HG03432 (cell line): Measurements from ENCODE around the gene SLC9A5.

Experiments used
- ATAC-seq: cut with Tn5 transposase; IDR thresholded peaks from one replicate; pipeline ENCODE4 v1.9.1; 2021; ENCODE audit warnings: mild to moderate bottlenecking, moderate library complexity; ENCODE audit not compliant: unreplicated experiment

Gene SLC9A5

DNA sequence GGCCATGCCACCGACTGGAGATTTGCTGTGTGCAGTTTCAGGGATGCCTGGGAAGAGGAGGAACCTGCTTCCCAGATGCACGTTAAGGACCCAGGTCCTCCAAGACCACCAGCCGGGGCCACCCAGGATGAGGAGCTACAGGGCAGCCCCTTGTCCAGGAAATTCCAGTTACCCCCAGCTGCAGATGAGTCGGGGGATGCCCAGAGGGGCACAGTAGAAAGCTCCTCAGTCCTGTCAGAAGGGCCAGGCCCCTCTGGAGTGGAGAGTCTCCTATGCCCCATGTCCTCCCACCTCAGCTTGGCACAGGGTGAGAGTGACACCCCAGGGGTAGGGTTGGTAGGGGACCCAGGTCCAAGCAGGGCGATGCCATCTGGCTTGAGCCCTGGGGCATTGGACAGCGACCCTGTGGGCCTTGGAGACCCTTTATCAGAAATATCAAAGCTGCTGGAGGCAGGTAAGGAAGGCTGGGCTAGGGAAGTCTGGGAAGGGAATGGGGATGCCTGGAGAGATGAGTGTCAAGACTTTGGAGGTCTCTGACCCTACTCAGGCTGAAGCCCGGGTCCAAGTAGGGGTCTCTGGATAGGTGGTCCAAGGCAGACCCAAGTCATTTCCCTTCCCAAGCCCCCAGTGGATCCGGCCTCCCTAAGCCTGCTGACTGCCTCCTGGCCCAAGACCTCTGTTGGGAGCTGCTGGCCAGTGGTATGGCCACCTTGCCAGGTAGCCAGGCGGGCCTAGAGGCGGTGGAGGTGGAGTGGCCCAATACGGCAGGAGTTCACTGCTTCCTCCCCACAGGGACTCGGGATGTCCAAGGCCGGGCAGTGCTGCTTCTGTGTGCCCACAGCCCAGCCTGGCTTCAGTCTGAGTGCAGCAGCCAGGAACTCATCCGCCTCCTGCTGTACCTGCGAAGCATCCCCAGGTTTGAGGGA is 31.6 kb downstream of the SLC9A5 start:
- no peak for ATAC-seq

DNA sequence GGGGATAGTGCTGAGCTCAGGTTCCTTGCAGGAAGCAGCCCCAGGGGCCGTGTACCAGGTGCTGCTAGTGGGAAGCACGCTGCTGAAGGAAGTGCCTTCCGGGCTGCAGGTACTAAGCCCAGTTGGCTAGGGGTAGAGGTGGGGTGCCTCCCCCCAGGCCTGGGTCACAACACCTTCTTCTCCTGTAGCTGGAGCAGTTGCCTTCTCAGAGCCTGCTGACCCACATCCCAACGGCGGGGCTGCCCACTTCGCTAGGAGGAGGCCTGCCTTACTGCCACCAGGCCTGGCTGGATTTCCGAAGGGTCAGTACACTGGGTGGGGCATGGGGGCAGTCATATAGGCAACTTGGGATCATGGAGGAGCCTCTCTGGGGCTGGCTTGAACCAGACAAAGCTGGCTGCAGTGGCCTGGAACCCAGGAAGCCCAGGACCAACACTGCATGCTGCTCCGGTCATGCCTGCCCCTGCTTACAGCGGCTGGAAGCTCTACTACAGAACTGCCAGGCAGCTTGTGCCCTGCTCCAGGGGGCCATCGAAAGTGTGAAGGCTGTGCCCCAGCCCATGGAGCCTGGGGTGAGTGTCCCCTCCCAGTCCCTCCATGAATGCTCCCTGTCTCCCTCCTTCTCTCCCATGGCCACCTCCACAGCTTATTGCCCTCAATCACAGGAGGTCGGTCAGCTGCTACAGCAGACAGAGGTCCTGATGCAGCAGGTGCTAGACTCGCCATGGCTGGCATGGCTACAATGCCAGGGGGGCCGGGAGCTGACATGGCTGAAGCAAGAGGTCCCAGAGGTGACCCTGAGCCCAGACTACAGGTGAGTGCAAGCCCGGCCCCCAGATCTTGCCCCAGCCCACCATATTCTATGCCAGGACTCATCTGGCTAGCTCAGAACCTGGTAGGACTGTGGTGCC is 33.0 kb downstream of the SLC9A5 start:
- ATAC-seq: no peak

DNA sequence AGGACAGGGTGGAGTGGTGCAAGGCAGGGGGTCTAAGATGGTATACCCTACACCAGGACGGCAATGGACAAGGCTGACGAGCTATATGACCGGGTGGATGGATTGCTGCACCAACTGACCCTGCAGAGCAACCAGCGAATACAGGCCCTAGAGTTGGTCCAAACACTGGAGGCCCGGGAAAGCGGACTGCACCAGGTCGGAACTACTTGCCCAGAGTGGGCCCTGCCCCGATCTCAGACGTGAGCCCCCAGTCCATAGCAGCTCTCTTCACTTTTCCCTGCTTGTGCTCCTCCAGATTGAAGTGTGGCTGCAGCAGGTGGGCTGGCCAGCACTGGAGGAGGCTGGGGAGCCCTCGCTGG is 33.6 kb downstream of the SLC9A5 start:
- ATAC-seq: no peak

DNA sequence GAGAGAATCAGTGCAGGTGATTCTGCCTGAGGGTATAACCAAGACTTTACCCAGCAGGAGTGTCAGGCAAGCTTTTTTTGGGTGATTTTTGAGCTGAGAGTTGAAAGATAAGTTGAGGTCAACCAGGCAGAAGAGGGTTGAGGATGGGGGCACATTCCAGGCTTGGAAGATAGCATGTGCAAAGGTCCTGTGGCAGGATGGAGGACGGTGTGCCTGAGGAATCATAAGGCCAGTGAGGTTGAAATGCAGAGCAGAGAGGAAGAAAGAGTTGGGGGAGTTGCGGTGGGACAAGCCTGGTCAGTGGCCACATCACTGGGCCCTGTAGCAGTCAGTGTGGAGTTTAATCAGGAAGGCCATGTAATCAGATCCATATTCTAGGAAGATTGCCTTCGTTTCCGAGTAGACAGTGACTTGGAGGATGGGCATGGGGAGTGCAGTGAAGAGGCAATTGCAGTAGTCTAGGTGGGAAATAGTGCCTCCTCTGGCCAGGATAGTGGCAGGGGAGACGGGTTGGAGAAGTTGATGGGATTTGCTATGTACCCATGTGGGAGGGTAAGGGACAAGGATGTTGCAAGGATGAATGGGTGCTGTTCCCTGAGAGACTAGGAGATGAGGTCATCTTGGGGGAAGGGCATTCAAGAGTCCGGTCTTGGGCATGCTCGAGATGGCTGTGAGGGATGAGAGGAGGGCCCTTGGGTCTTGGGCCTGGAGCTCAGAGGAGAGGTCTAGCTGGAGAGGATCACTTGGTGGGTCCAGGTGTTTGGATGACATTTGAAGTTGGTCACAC is 34.5 kb downstream of the SLC9A5 start:
- no peak for ATAC-seq

DNA sequence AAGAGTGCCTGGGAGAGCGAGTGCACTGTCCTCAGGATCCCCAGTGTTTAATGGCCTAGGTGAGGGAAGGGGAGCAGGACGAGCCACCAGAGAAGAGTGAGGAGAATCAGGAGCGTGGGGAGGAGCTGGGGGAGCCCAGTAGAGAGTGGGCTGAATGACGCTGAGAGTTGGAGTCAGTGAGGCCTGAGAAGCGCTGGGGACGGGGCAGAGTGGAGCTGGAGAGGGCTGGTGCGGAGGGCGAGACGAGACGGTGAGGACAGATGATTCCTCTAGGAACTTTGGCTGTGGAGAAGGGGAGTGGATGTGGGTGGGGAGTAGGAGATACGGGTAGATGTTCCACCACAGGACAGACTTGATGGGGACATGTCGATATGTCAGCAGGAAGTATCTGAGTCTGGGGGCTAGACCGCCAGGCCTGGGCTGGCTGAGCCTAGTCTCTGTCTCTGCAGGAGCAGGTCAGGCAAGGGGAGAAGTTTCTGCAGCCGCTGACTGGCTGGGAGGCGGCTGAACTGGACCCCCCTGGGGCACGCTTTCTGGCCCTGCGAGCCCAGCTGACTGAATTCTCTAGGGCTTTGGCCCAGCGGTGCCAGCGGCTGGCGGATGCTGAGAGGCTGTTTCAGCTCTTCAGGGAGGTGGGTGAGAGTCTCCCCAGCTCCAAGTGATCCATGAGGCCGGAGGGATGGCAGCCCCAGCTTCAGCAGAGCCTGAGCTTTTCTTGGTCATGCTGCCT is 35.2 kb downstream of the SLC9A5 start:
- no peak for ATAC-seq

DNA sequence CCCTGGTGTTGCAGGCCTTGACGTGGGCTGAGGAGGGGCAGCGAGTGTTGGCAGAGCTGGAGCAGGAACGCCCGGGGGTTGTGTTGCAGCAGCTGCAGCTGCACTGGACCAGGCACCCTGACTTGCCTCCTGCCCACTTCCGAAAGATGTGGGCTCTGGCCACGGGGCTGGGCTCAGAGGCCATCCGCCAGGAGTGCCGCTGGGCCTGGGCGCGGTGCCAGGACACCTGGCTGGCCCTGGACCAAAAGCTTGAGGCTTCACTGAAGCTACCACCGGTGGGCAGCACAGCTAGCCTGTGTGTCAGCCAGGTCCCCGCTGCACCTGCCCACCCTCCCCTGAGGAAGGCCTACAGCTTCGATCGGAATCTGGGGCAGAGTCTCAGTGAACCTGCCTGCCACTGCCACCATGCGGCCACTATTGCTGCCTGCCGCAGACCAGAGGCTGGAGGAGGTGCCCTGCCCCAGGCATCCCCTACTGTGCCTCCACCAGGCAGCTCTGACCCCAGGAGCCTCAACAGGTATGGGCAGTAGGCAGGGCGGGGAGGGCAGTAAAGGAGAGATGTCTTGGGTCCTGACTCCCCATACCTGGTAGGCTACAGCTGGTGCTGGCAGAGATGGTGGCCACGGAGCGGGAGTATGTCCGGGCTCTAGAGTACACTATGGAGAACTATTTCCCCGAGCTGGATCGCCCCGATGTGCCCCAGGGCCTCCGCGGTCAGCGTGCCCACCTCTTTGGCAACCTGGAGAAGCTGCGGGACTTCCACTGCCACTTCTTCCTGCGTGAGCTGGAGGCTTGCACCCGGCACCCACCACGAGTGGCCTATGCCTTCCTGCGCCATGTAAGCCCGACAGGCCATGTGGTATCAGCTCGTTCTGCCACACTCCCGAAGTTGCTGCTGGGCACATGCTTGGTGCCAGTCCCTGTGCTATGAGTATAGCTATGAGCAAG is 36.2 kb downstream of the SLC9A5 start:
- ATAC-seq: no peak

DNA sequence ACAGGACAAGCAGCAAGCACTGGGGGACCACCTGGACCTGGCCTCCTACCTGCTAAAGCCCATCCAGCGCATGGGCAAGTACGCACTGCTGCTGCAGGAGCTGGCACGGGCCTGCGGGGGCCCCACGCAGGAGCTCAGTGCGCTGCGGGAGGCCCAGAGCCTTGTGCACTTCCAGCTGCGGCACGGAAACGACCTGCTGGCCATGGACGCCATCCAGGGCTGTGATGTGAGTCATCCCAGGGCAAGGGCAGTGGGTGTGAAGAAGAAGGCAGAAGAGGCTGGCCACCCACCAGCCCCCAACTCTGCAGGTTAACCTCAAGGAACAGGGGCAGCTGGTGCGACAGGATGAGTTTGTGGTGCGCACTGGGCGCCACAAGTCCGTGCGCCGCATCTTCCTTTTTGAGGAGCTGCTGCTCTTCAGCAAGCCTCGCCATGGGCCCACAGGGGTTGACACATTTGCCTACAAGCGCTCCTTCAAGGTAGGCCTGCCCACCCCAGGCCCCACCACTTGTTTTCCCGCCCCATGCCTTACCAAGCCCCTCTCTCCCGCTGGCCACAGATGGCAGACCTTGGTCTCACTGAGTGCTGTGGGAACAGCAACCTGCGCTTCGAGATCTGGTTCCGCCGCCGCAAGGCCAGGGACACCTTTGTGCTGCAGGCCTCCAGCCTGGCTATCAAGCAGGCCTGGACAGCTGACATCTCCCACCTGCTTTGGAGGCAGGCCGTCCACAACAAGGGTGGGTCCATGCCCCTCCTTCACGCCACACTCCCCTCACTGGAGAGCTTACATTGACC is 37.9 kb downstream of the SLC9A5 start:
- no peak for ATAC-seq

GRCh38 chr16:67287960-67288359 is 39.2 kb downstream of the SLC9A5 start:
- ATAC-seq: no peak

DNA sequence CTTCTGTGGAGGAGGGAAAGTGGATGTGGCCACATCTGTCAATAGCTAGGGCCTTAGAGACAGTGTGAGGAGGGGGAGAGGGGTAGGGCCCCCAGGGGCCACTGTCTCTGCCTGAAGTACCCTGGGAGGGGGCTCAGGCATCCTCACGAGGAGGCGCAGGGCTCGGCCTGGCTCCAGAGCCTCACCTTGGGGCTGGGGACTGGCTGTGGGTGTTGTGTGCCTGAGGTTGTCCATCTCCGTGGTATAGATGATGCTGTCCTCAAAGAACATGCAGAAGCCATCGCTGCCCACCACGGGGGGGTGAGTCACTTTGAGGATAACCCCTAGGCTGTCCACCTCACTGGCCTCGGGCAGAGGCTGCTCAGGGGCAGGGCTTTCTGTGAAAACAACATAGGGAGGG is 42.7 kb downstream of the SLC9A5 start:
- ATAC-seq: no peak

- no peak for ATAC-seq
Measured at GRCh38 chr16:67294171-67294757, 45.5 kb downstream of the SLC9A5 start.

GRCh38 chr16:67294938-67295361 is 46.2 kb downstream of the SLC9A5 start:
- no peak for ATAC-seq

- ATAC-seq: no peak
Measured at GRCh38 chr16:67296420-67296819, 47.6 kb downstream of the SLC9A5 start.

GRCh38 chr16:67298277-67298676 is 49.5 kb downstream of the SLC9A5 start:
- ATAC-seq: no peak

DNA sequence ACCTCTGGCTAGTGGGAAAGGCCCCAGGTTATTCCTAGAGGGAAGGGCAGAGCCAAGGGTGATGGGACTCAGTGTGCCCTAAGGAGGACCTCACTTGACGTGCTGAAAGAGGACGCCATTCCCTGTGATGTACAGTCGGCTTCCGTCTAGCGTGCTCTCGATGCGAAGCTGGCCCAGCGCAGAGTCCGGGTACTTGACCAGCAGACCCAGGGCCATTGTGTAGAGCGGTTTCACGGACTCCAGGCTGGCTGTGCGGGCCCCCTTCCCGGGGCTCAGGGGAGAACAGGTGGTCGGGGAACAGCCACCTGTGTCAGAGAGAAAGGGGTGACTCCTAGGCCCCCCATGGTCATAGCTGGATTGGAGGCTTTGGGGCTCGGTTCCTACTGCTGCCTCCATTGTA is 50.5 kb downstream of the SLC9A5 start:
- ATAC-seq: no peak

DNA sequence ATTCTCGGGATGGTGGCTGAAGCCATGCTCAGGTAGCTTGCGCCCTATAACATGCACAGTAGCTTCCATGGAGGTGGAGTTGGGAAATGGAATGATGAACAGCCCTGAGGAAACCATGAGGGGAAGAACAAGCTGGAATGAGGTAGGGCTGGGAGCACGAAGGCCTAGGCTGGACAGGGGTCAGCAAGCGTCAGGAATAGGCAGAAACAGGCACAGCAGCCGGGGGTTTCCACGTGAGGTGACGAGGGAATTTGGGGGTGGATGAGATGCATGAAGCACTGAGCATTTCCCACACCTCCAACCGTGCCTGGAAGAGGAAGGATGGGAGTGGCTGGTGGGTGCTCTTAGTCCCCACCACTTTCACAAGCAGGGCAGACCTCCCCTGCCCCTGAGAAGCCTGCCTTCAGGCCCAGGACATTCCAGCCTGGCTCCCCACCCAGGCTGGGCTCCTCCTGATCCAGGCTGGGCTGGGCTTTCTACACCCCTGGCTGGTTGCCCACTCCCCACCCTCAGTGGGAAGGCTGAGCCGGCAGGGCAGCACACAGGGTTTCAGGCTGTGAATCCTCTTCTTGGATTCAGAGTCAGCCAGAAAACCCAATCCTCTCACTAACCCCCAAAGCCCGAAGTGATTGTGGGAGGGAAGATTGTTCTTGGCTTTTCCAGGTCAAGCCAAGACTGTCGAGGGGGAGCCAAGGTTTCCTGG is 52.5 kb downstream of the SLC9A5 start:
- no peak for ATAC-seq

GRCh38 chr16:67302076-67302475 is 53.3 kb downstream of the SLC9A5 start:
- no peak for ATAC-seq

DNA sequence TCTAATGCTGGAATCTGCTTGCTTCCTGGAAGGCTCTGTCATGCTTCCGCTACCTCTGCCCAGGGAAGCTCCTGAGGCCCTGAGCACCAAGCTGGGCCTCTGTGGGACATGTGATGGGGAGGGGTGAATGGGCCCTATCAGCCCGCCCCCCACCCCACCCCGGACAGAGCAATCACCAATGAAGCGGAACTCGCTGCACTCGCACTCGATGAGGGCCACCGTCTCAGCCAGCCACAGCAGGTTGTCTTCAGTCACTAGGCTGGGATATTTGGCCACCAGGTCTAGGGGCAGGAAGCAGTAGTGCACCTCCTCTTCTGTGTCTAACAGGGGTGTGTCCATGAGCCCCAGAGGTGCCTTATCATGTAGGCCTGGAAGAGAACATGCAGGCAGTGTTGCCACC is 54.2 kb downstream of the SLC9A5 start:
- no peak for ATAC-seq
